HL-60 (cell line): ENCODE data around the gene OXNAD1.

Source experiments
- DNase-seq, 2 experiments: peaks; one replicate each; pipeline ENCODE4 v3.0.0-alpha.2; 2010 to 2020; ENCODE audit warnings: low read depth in 1 of 2, low spot score in 1 of 2
- H3K27ac ChIP-seq: fragments of 250-450 bp; sonication (Bioruptor Pico); replicated peaks from 2 replicates; pipeline ENCODE4 v1.5.1; 2020; ENCODE audit warnings: mild to moderate bottlenecking, moderate library complexity
- H3K27me3 ChIP-seq: fragments of 250-450 bp; sonication (Bioruptor Pico); 2 replicates; pipeline ENCODE4 v1.5.1; 2021; ENCODE audit warnings: mild to moderate bottlenecking, moderate library complexity; ENCODE audit not compliant: insufficient read depth, poor library complexity, severe bottlenecking
- H3K4me3 ChIP-seq: replicated peaks from 2 replicates; pipeline ENCODE4 v1.5.1; 2011; ENCODE audit warnings: mild to moderate bottlenecking, control low read depth, low read length; ENCODE audit not compliant: insufficient read depth
- GABPA ChIP-seq: IDR thresholded peaks from 2 replicates; pipeline ENCODE4 v1.6.1; 2012; ENCODE audit warnings: low read depth
- POLR2AphosphoS5 ChIP-seq: IDR thresholded peaks from 2 replicates; pipeline ENCODE4 v1.6.1; 2012; ENCODE audit warnings: low read depth
- SPI1 ChIP-seq: IDR thresholded peaks from 2 replicates; pipeline ENCODE4 v1.6.1; 2012; ENCODE audit warnings: low read depth, mild to moderate bottlenecking, borderline replicate concordance
- TF ChIP-seq, protein P1 (sequence below): IDR thresholded peaks from one replicate; pipeline ENCODE4 v1.5.1; 2011; ENCODE audit warnings: low read length, control low read depth, inconsistent platforms; ENCODE audit not compliant: insufficient read depth
- TF ChIP-seq, protein P2 (sequence below): IDR thresholded peaks from 2 replicates; pipeline ENCODE4 v1.6.1; 2012; ENCODE audit warnings: low read depth; ENCODE audit not compliant: insufficient replicate concordance

OXNAD1 gene

DNA sequence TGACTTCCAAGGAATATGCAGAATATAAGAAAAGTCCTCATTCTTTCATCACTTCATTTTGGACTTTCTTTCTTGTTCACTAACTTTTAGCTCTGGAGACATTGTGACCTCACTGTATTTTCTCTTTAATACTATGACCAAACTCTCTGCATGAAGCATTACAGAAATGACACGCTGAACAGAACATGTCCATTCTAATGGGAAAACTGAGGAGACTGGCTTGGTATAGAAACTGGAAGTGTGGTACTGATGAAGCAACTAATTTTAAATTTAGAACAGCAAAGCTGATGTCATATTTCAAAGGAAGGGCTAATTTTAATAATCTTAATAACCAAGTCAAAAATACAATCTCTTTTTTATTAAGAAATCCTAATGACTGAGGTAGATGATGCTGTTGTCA lies 5.0 kb upstream of the OXNAD1 start:
- no peak for DNase-seq
- H3K4me3 ChIP-seq: no peak overlapping the region
- no peak overlapping the region for H3K27ac ChIP-seq
- no peaks in the 10 kb centered on the region for H3K27me3 ChIP-seq
- TF ChIP-seq POLR2AphosphoS5 (no peak), SPI1 (no peak), GABPA (no peak)
- TF ChIP-seq, protein P1, sequence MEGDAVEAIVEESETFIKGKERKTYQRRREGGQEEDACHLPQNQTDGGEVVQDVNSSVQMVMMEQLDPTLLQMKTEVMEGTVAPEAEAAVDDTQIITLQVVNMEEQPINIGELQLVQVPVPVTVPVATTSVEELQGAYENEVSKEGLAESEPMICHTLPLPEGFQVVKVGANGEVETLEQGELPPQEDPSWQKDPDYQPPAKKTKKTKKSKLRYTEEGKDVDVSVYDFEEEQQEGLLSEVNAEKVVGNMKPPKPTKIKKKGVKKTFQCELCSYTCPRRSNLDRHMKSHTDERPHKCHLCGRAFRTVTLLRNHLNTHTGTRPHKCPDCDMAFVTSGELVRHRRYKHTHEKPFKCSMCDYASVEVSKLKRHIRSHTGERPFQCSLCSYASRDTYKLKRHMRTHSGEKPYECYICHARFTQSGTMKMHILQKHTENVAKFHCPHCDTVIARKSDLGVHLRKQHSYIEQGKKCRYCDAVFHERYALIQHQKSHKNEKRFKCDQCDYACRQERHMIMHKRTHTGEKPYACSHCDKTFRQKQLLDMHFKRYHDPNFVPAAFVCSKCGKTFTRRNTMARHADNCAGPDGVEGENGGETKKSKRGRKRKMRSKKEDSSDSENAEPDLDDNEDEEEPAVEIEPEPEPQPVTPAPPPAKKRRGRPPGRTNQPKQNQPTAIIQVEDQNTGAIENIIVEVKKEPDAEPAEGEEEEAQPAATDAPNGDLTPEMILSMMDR: no peak
- TF ChIP-seq, protein P2, sequence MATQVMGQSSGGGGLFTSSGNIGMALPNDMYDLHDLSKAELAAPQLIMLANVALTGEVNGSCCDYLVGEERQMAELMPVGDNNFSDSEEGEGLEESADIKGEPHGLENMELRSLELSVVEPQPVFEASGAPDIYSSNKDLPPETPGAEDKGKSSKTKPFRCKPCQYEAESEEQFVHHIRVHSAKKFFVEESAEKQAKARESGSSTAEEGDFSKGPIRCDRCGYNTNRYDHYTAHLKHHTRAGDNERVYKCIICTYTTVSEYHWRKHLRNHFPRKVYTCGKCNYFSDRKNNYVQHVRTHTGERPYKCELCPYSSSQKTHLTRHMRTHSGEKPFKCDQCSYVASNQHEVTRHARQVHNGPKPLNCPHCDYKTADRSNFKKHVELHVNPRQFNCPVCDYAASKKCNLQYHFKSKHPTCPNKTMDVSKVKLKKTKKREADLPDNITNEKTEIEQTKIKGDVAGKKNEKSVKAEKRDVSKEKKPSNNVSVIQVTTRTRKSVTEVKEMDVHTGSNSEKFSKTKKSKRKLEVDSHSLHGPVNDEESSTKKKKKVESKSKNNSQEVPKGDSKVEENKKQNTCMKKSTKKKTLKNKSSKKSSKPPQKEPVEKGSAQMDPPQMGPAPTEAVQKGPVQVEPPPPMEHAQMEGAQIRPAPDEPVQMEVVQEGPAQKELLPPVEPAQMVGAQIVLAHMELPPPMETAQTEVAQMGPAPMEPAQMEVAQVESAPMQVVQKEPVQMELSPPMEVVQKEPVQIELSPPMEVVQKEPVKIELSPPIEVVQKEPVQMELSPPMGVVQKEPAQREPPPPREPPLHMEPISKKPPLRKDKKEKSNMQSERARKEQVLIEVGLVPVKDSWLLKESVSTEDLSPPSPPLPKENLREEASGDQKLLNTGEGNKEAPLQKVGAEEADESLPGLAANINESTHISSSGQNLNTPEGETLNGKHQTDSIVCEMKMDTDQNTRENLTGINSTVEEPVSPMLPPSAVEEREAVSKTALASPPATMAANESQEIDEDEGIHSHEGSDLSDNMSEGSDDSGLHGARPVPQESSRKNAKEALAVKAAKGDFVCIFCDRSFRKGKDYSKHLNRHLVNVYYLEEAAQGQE: no peak

DNA sequence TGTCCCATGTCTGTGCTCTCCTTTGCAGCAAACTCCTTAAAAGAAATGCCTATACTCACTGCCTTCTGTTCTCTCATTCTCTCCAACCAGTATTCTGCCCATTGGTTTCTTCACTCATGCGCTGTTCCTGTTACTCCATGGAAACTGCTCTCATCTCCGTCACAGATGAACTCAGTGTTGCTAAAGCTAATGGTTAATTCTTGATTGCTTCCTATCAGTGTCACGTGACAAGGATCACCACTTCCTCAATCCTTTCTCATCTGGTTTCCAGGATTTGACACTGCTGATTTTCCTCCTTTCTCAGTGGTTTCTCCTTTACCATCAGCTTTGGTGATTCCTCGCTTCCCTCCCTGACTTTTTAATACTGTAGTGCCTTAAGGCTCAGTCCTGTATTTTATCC lies 2.8 kb upstream of the OXNAD1 start:
- TF ChIP-seq, protein P1: no peak
- TF ChIP-seq SPI1: peak; percentile 62
- TF ChIP-seq, protein P2: no peak
- Histone ChIP-seq H3K27me3 (no peaks in the 10 kb centered on the region), H3K4me3 (no peak overlapping the region), H3K27ac (0 out of 2 replicates have a peak overlapping the region, but pooled peaks have one; percentile 17)
- no peak for DNase-seq

- peak overlapping the region; percentile 97 for H3K4me3 ChIP-seq
- H3K27me3 ChIP-seq: no peaks in the 10 kb centered on the region
- peak overlapping the region; percentile 91 for H3K27ac ChIP-seq
- DNase-seq: no peak
- TF ChIP-seq, protein P1: no peak
- TF ChIP-seq POLR2AphosphoS5 (peak; percentile 78), GABPA (no peak)
- TF ChIP-seq, protein P2: peak; percentile 40
Observed at GRCh38 chr3:16264174-16264707, 771 bp upstream of the OXNAD1 start.
